Right lobe of liver (tissue), 6 donors: ENCODE measurements around the gene TSFM. TPM values are rescaled to one million over a fixed set of nuclear protein-coding genes. Genes with fewer than 3 reads are reported as not detected.

ENCODE experiments used
- ATAC-seq, 4 donors: fragments of 200-7000 bp; cut with Tn5 transposase; one replicate each; pipeline ENCODE4 v1.9.1; 2020; ENCODE audit warnings: mild to moderate bottlenecking in 4 of 4, moderate library complexity in 4 of 4
- DNase-seq, 3 donors: peaks; one replicate each; pipeline ENCODE4 v3.0.0-alpha.2; 2020
- H3K27ac ChIP-seq, 3 donors: fragments of 200-600 bp; one replicate each; pipeline ENCODE4 v1.8.0; 2022
- H3K27me3 ChIP-seq, 2 donors: fragments of 200-600 bp; one replicate each; pipeline ENCODE4 v1.8.0; 2022
- H3K36me3 ChIP-seq, 4 donors: fragments of 200-600 bp; sonication (generic) in 1 of 4; one replicate each; pipeline versions ENCODE4 v1.5.1 to v1.8.0; 2017 to 2022; ENCODE audit warnings: control low read depth in 1 of 4
- H3K4me1 ChIP-seq, 4 donors: fragments of 200-600 bp; sonication (generic) in 1 of 4; one replicate each; pipeline versions ENCODE4 v1.5.1 to v1.8.0; 2017 to 2022; ENCODE audit warnings: control low read depth in 1 of 4
- H3K4me3 ChIP-seq, 3 donors: fragments of 200-600 bp; one replicate each; pipeline ENCODE4 v1.8.0; 2022
- H3K9me3 ChIP-seq, 4 donors: fragments of 200-600 bp; sonication (generic) in 1 of 4; one replicate each; pipeline versions ENCODE4 v1.5.1 to v1.8.0; 2017 to 2022; ENCODE audit warnings: control low read depth in 1 of 4
- POLR2A ChIP-seq: fragments of 450-650 bp; IDR thresholded peaks from one replicate; pipeline ENCODE4 v1.6.1; 2017; ENCODE audit warnings: antibody characterized with exemption, mild to moderate bottlenecking
- WGBS: methylation state at CpG from one replicate; pipeline ENCODE4 v1.1.6; 2018; ENCODE audit warnings: low coverage, low lambda C conversion rate; ENCODE audit not compliant: insufficient coverage; ENCODE audit errors: missing lambda C conversion rate; 5-methylcytosine and 5-hydroxymethylcytosine counted together
- intact Hi-C, 2 donors: fragments of 100-400 bp; cut with DNase I; formaldehyde crosslinking; loops; one replicate each; pipeline versions ENCODE4 v1.11.2 to v1.14.1; 2022
- total RNA-seq, 6 experiments: library from RNA; depleted of rRNA in 2 of 6; stranded (reverse); fragments of >200 nt in 2 of 6; fragmentation: NEBNext Ultra II Directional in 3 of 6; extraction: Animal tissue kit (Norgen Biotek cat#: 25700) in 3 of 6; gene quantifications; one replicate each; pipeline versions ENCODE4 v1.1.0 to v1.2.4, GENCODE V29; 2016 to 2023
- TF ChIP-seq, protein P1 (sequence below), 4 donors: fragments of 200-600 bp in 3 of 4; fragments of 450-650 bp in 1 of 4; IDR thresholded peaks; one replicate each; pipeline versions ENCODE4 v1.5.1 to v1.8.0; 2016 to 2022; ENCODE audit warnings: antibody characterized with exemption in 4 of 4, mild to moderate bottlenecking in 2 of 4
- donor health status: DM: no; HTN: yes; CAD: no.
- donor health status: DM: no; HTN: no; CAD: no.
- donor health status: DM: no; HTN: no; CAD: no.
- donor health status: DM: no; HTN: yes; CAD: no.
- donor health status: DM: no; HTN: yes; CAD: no.

Gene TSFM
- total RNA-seq, 6 experiments from 2014 or later, result 25.6 to 40.2 (median 30.9) TPM

DNA sequence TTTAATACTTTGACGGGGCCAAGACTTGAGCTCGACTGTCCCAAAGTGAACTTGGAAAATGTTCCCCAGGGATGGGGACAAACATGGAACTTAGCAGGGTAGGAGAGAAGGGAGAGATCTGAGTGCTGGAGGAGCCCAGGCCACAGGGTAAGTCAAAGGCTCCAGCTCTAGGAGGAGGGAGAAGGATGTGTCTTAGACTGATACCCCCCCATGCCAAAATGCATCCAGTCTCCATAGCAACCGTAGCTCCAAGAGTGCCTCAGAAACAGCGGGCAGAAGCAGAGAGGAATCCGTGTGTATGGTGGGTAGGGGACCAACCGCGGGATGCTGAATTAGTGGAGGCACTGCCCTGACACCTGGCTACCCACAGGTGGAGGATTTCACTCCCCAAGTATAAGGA, 43.2 kb upstream of the TSFM start:
- TF ChIP-seq, protein P1, sequence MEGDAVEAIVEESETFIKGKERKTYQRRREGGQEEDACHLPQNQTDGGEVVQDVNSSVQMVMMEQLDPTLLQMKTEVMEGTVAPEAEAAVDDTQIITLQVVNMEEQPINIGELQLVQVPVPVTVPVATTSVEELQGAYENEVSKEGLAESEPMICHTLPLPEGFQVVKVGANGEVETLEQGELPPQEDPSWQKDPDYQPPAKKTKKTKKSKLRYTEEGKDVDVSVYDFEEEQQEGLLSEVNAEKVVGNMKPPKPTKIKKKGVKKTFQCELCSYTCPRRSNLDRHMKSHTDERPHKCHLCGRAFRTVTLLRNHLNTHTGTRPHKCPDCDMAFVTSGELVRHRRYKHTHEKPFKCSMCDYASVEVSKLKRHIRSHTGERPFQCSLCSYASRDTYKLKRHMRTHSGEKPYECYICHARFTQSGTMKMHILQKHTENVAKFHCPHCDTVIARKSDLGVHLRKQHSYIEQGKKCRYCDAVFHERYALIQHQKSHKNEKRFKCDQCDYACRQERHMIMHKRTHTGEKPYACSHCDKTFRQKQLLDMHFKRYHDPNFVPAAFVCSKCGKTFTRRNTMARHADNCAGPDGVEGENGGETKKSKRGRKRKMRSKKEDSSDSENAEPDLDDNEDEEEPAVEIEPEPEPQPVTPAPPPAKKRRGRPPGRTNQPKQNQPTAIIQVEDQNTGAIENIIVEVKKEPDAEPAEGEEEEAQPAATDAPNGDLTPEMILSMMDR (IDR thresholded peaks at IDR 0.05), result no peak
- no peak for TF ChIP-seq POLR2A
- Histone ChIP-seq H3K4me3 (no peak overlapping the region), H3K36me3 (no peaks in the 10 kb centered on the region), H3K9me3 (no peaks in the 10 kb centered on the region), H3K4me1 (peaks cover 0 to 18% (median 6%) of the 10 kb centered on the region in 4 donors), H3K27me3 (peaks cover 0 to 26% of the 10 kb centered on the region in 2 donors), H3K27ac (no peak overlapping the region)
- intact Hi-C loops, result no loop called here
- ATAC-seq (no peak), DNase-seq (no peak)
- 23% methylated on average over 3 of the region's 7 CpGs for WGBS

DNA sequence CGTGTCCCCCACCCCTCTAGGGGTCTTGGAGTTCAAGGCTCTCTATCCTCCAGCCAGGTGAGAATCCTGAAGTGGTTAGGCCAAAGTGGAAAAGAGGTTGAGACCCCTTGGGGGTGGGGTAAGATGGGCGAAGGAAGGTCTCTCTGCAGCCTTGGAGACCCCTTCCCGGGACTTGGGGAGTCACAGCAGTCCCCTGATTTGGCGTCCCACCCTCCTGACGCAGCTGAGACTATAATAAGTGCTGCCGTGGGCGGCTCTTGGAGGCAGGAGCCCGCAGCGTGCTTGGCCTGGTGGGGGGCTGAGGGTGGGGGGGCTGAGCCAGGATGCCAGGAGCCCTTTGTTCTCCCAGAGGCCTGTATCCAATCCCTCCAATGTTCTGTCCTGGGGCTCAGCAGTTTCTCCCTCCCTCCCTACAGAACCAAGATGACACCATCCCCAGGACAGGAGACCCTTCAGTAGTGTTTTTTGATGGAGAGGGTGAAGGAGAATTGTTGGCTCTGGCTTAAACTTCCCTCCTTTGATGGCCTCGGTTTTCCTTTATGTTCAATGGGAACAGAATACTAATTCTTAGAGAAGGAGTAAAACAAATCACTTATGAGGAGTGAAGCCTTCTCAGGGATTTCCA, 42.6 kb upstream of the TSFM start:
- TF ChIP-seq, protein P1 (IDR thresholded peaks at IDR 0.05), result no peak
- TF ChIP-seq POLR2A, result no peak
- intact Hi-C loops, result no loop called here
- 40% methylated on average over 4 of the region's 10 CpGs for WGBS
- Histone ChIP-seq H3K4me3 (no peak overlapping the region), H3K9me3 (no peaks in the 10 kb centered on the region), H3K27ac (no peak overlapping the region), H3K36me3 (no peaks in the 10 kb centered on the region), H3K4me1 (peaks cover 0 to 17% (median 6%) of the 10 kb centered on the region in 4 donors), H3K27me3 (peaks cover 0 to 26% of the 10 kb centered on the region in 2 donors)
- no peak for ATAC-seq
- DNase-seq, result no peak

DNA sequence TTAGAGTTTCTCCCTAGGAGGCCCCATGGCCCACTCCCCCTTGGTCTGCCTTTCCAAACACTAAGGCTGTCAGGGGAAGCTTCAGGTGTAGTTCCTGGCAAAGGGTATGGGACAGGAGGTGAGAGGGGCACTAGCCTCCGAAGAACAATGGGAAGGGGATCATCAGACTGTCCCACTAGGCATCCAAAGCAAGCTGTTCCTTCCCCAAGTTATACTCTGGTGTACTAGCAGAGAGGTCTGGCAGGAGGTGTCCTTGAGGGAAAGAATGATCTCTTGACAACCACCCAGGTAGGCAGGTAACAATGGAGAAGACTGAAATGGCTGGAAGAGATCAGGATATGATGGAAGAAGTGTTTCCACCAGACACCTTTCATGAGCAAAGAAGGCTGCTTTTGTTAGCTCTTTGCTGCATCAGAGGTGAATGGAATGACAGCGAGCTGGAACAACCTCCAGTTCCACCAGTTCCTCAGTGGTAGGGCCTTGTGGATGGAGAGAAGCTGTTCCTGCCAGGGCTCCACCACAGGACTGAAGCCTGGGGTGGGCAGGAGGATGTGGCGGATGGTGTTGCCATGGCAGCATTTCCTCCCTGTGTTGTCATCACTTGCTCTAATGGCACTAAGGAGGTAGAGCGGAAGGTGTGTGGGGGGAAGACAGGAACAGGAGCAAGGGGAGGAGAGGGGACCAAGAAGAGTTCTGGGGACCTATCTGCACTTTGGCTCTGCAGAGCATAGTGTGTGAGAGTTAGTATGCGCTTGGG, 41.8 kb upstream of the TSFM start:
- Histone ChIP-seq H3K9me3 (no peaks in the 10 kb centered on the region), H3K4me1 (peaks cover 0 to 17% (median 6%) of the 10 kb centered on the region in 4 donors), H3K27me3 (peaks cover 0 to 22% of the 10 kb centered on the region in 2 donors), H3K36me3 (no peaks in the 10 kb centered on the region), H3K4me3 (no peak overlapping the region), H3K27ac (no peak overlapping the region)
- peak in 1 of 3 donors; percentile 63 for DNase-seq
- TF ChIP-seq, protein P1 (IDR thresholded peaks at IDR 0.05), result no peak
- no peak for TF ChIP-seq POLR2A
- no peak for ATAC-seq
- intact Hi-C loops, result no loop called here
- 63% methylated on average over 3 of the region's 5 CpGs for WGBS

DNA sequence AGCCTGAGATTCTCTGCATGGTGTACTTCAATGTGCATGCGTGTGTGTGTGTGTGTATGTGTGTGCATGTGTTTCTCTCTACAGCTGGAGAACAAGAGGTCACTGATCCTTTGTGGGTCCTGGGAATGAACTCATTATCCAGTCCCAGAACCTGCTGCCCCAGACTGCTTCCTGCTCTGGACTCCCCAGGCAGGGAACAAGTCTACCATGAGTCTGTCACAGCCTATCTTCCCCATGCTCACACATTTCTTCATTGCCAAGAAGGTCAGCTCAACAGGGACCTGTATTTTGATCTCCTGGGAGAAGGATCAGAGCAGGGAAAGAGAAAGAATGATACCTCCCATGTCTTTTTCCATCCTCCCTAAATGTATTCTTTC, 41.2 kb upstream of the TSFM start:
- Histone ChIP-seq H3K36me3 (no peaks in the 10 kb centered on the region), H3K4me3 (peak overlapping the region in 1 of 3 donors; percentile 13), H3K9me3 (no peaks in the 10 kb centered on the region), H3K4me1 (peaks cover 0 to 22% (median 6%) of the 10 kb centered on the region in 4 donors), H3K27me3 (peaks cover 0 to 18% of the 10 kb centered on the region in 2 donors), H3K27ac (peak overlapping the region in 1 of 3 donors; percentile 22)
- WGBS, result 67% methylated on average over 1 of the region's 1 CpG
- TF ChIP-seq POLR2A, result no peak
- TF ChIP-seq, protein P1 (IDR thresholded peaks at IDR 0.05), result no peak
- intact Hi-C loops, result no loop called here
- ATAC-seq (no peak), DNase-seq (no peak)
